Epithelial cell of proximal tubule (primary cell): ENCODE measurements around the gene TRIM17. TPM values are rescaled to one million over a fixed set of nuclear protein-coding genes. Genes with fewer than 3 reads are reported as not detected.
"Not testable (repeated sequence)": the region's sequence is repeated elsewhere in the genome, so short reads cannot be mapped to it uniquely, and the experiment has no call there.

ENCODE experiments used
- DNase-seq: peaks from one replicate; pipeline ENCODE4 v3.0.0-alpha.2; 2011; ENCODE audit warnings: low read depth
- H3K4me3 ChIP-seq: 2 replicates; pipeline ENCODE4 v1.5.1; 2011; ENCODE audit warnings: low read depth, mild to moderate bottlenecking, low read length
- CTCF ChIP-seq: conservative IDR thresholded peaks from 2 replicates; pipeline ENCODE4 v1.5.1; 2012; ENCODE audit warnings: low read depth, mild to moderate bottlenecking, low read length
- total RNA-seq: library from RNA; depleted of rRNA; stranded (reverse); fragments of >200 nt; gene quantifications from 2 replicates; pipeline ENCODE4 v1.2.3, GENCODE V29; 2015

Gene TRIM17
- total RNA-seq, 1 donor from 2014 or later = 10.4 TPM

DNA sequence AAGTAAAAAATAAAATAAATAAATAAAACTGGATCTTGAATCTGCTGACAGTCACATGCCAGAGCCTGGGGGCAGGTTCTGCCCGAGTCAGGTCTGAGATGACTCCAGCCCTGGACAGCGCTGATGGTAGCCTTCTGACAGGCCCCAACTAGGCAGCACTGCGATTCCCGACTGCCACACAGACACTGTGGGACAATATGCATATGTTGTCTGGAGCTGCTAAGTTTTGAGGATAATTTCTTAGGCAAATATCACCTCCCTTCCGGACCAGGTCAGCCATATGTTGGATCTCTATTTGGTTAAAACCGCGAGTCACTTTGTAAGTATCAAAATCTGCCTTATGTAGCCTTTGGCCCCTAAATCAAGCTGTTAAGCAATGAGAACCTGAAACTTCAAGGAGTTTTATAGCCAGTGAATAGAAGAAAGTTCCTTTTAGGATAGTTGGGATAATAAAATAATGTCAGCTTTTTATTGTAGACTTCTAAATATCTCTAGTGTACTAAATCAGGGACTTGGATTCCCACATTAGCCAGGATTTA is 20.8 kb upstream of the TRIM17 start:
- no peak overlapping the region for H3K4me3 ChIP-seq
- no peak for DNase-seq
- TF ChIP-seq CTCF = no peak

DNA sequence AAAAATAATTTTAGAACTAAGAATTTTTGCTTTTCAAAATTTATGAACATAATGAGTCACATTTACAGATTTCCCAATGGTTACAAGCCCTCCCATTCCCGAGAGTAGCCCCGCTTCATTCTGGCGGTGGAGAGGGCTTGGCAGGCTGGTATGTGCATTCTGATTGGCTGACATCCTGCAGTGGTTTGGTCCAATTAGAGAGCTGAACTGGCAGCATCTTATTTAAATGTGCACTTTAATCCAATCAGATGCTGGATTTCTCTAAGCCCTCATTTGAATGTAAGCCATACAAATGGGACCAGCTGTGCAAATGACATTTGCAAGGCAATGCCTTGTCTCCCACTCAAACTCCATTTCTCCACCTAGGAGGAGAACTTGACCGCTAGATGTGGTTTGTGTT is 18.0 kb upstream of the TRIM17 start:
- no peak for TF ChIP-seq CTCF
- DNase-seq = no peak
- no peak overlapping the region for H3K4me3 ChIP-seq

- DNase-seq, H3K4me3 ChIP-seq: not testable (repeated sequence)
Observed at GRCh38 chr1:228433337-228434053, 16.8 kb upstream of the TRIM17 start.

- H3K4me3 ChIP-seq = no peak overlapping the region
- no peak for TF ChIP-seq CTCF
- DNase-seq = no peak
Observed at GRCh38 chr1:228430243-228430642, 13.6 kb upstream of the TRIM17 start.

- no peak for DNase-seq
- H3K4me3 ChIP-seq = no peak overlapping the region
- no peak for TF ChIP-seq CTCF
Observed at GRCh38 chr1:228429698-228430097, 13.0 kb upstream of the TRIM17 start.

- no peak for DNase-seq
- H3K4me3 ChIP-seq = no peak overlapping the region
- no peak for TF ChIP-seq CTCF
Observed at GRCh38 chr1:228429007-228429406, 12.3 kb upstream of the TRIM17 start.

- no peak overlapping the region for H3K4me3 ChIP-seq
- no peak for DNase-seq
- TF ChIP-seq CTCF = no peak
Observed at GRCh38 chr1:228428412-228428811, 11.8 kb upstream of the TRIM17 start.
